Measurements from ENCODE around the gene SEL1L.

DNA sequence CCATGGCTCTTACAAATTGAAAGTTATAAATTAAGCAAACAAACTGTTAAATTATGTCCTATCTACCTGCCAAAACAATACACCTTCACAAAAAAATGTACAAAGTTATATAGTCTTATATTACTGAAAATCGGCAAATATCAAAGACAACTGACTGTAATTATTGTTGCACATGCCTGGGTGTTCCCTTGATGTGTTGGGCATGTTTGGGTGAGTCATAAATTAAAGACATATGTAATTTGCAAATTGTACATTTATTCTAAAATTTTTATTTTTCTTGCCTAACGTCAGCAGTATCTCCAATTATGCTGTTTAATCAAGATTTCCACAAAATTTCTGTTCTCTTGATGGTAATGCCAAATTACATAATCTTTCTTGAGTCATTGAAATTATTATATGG is 22.0 kb upstream of the SEL1L start:
- TF ChIP-seq, protein P1, sequence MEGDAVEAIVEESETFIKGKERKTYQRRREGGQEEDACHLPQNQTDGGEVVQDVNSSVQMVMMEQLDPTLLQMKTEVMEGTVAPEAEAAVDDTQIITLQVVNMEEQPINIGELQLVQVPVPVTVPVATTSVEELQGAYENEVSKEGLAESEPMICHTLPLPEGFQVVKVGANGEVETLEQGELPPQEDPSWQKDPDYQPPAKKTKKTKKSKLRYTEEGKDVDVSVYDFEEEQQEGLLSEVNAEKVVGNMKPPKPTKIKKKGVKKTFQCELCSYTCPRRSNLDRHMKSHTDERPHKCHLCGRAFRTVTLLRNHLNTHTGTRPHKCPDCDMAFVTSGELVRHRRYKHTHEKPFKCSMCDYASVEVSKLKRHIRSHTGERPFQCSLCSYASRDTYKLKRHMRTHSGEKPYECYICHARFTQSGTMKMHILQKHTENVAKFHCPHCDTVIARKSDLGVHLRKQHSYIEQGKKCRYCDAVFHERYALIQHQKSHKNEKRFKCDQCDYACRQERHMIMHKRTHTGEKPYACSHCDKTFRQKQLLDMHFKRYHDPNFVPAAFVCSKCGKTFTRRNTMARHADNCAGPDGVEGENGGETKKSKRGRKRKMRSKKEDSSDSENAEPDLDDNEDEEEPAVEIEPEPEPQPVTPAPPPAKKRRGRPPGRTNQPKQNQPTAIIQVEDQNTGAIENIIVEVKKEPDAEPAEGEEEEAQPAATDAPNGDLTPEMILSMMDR (IDR thresholded peaks at IDR 0.05): no peak
- no peak for TF ChIP-seq POLR2A (IDR thresholded peaks at IDR 0.05)
